H1 (cell line): ENCODE measurements around the gene MRPL43. TPM values are rescaled to one million over a fixed set of nuclear protein-coding genes. Genes with fewer than 3 reads are reported as not detected.

Experiments
- CHD7 ChIP-seq: fragments of 300-600 bp; sonication (generic); IDR thresholded peaks from 2 replicates; pipeline ENCODE4 v1.7.1; 2012; ENCODE audit warnings: low read length, moderate library complexity, mild to moderate bottlenecking, inconsistent platforms; ENCODE audit not compliant: insufficient replicate concordance
- E2F6 ChIP-seq: IDR thresholded peaks from 2 replicates; pipeline ENCODE4 v1.6.1; 2012; ENCODE audit warnings: inconsistent platforms
- KDM1A ChIP-seq: fragments of 200-600, 300-600 bp; sonication (generic); IDR thresholded peaks from 2 replicates; pipeline ENCODE4 v1.7.1; 2016; ENCODE audit warnings: mild to moderate bottlenecking, low read length, borderline replicate concordance
- RFX5 ChIP-seq: IDR thresholded peaks from 2 replicates; pipeline ENCODE4 v1.6.1; 2011; ENCODE audit warnings: low read depth, low read length, improper control_type of control experiment, borderline replicate concordance
- polyA plus RNA-seq, 7 experiments: library from polyadenylated mRNA; depleted of rRNA in 3 of 7; stranded (reverse) in 5 of 7; unstranded in 2 of 7; fragments of >200 nt in 5 of 7; fragments of 200-250 nt in 2 of 7; gene quantifications; 1 replicate in 5 of 7; 2 replicates in 1 of 7; 4 replicates in 1 of 7; pipeline versions ENCODE4 v1.2.1 to v1.2.3, GENCODE V29; 2011 to 2013; ENCODE audit warnings: missing spikeins in 2 of 7, mixed read lengths in 2 of 7
- total RNA-seq: library from RNA; stranded (reverse); fragmentation: NEBNext Ultra II Directional; extraction: Animal tissue kit (Norgen Biotek cat#: 25700); gene quantifications from 2 replicates; pipeline ENCODE4 v1.2.1, GENCODE V29; 2021

Gene MRPL43
- total and polyA plus RNA-seq, 2 of the 8 experiments (the other 6 are each of a cell fraction or from before 2014, with no cell fraction given) = 74.1 to 149 TPM

- TF ChIP-seq CHD7 (no peak), RFX5 (no peak), KDM1A (peak; percentile 88), E2F6 (0 out of 2 replicates have a peak, but pooled peaks have one; percentile 37)
These were observed 17.9 kb downstream of the MRPL43 start, which contains the start of gene SEMA4G (continued) for GRCh38 chr10:100969187-100970075.
